Loucy (cell line): ENCODE data around the gene DTNA.
A peak's percentile ranks its signal among the peaks of the same experiment; 100 is the strongest.
"Not testable (repeated sequence)": the region's sequence is repeated elsewhere in the genome, so short reads cannot be mapped to it uniquely, and the experiment has no call there.

ENCODE experiments used
- H2AFZ ChIP-seq: fragments of 200-600 bp; sonication (generic); 2 replicates; pipeline ENCODE4 v1.6.0; 2016; ENCODE audit warnings: antibody characterized with exemption, mild to moderate bottlenecking, low read length, moderate library complexity
- H3F3A ChIP-seq: fragments of 200-600 bp; 2 replicates; pipeline ENCODE4 v1.6.0; 2016; ENCODE audit warnings: antibody characterized with exemption, low read depth, mild to moderate bottlenecking
- H3K27me3 ChIP-seq: fragments of 200-600 bp; sonication (generic); 2 replicates; pipeline ENCODE4 v1.6.1; 2014; ENCODE audit warnings: low read length, mild to moderate bottlenecking; ENCODE audit not compliant: insufficient read depth, poor library complexity, severe bottlenecking
- H3K36me3 ChIP-seq: fragments of 200-600 bp; sonication (generic); 2 replicates; pipeline ENCODE4 v1.6.1; 2016; ENCODE audit warnings: low read length; ENCODE audit not compliant: insufficient read depth
- H3K4me1 ChIP-seq: fragments of 200-600 bp; sonication (generic); 2 replicates; pipeline ENCODE4 v1.5.1; 2014; ENCODE audit warnings: low read length, mild to moderate bottlenecking; ENCODE audit not compliant: insufficient read depth, poor library complexity, severe bottlenecking
- H3K4me2 ChIP-seq: fragments of 200-600 bp; sonication (generic); 2 replicates; pipeline ENCODE4 v1.6.0; 2014; ENCODE audit warnings: antibody characterized with exemption, low read length, low read depth, mild to moderate bottlenecking; ENCODE audit not compliant: poor library complexity, severe bottlenecking
- H3K4me3 ChIP-seq: fragments of 200-600 bp; sonication (generic); 2 replicates; pipeline ENCODE4 v1.5.1; 2014; ENCODE audit warnings: low read length, mild to moderate bottlenecking, mixed read lengths; ENCODE audit not compliant: poor library complexity, severe bottlenecking
- H3K79me2 ChIP-seq: fragments of 200-600 bp; sonication (generic); 2 replicates; pipeline ENCODE4 v1.6.1; 2014; ENCODE audit warnings: low read length; ENCODE audit not compliant: insufficient read depth
- H3K9ac ChIP-seq: fragments of 200-600 bp; sonication (generic); 2 replicates; pipeline ENCODE4 v1.6.0; 2014; ENCODE audit warnings: mild to moderate bottlenecking, low read depth, low read length, moderate library complexity; ENCODE audit not compliant: poor library complexity, severe bottlenecking
- H3K9me2 ChIP-seq: fragments of 200-600 bp; sonication (generic); replicated peaks from 2 replicates; pipeline ENCODE4 v1.6.1; 2016; ENCODE audit warnings: low read depth, low read length, mixed read lengths
- H3K9me3 ChIP-seq: fragments of 200-600 bp; sonication (generic); 2 replicates; pipeline ENCODE4 v1.6.1; 2014; ENCODE audit warnings: mild to moderate bottlenecking, antibody characterized with exemption, low read length, low read depth; ENCODE audit not compliant: insufficient read depth
- H4K20me1 ChIP-seq: fragments of 200-600 bp; sonication (generic); 2 replicates; pipeline ENCODE4 v1.6.0; 2014; ENCODE audit warnings: antibody characterized with exemption, low read length, mild to moderate bottlenecking; ENCODE audit not compliant: insufficient read depth, poor library complexity, severe bottlenecking
- CTCF ChIP-seq: fragments of 200-600 bp; sonication (generic); conservative IDR thresholded peaks from 2 replicates; pipeline ENCODE4 v1.5.1; 2014; ENCODE audit warnings: mild to moderate bottlenecking, antibody characterized with exemption, low read length
- EZH2phosphoT487 ChIP-seq: fragments of 200-600 bp; IDR thresholded peaks from 2 replicates; pipeline ENCODE4 v1.6.1; 2018; ENCODE audit warnings: antibody characterized with exemption, mild to moderate bottlenecking, moderate library complexity, borderline replicate concordance

DTNA gene

DNA sequence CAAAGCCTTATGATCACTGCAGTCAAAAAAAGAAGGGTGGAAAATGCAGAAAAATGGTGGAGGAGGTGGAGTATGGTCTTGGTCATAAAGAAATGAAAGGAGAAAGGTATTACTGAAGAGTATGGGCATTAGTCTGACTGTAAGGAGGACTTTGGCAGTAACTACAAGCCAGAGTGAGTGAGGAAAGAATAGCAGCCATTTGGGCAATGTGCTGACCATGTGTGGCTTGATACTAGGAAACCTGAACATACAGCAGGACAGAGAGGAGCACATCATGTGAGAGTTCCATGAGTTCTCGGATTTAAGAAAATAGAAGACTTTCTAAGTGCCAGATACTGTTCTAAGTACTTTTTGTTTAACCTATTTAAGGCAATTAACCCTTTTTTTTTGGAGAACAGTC is 8.5 kb downstream of the DTNA start:
- Histone ChIP-seq H4K20me1 (no peaks in the 10 kb centered on the region), H3K4me1 (no peaks in the 10 kb centered on the region), H3K4me2 (no peak overlapping the region), H3K9me2 (no peaks in the 10 kb centered on the region), H3K9ac (no peak overlapping the region), H3K27me3 (no peaks in the 10 kb centered on the region), H3K9me3 (no peaks in the 10 kb centered on the region), H3K36me3 (no peaks in the 10 kb centered on the region), H3K79me2 (no peaks in the 10 kb centered on the region), H3K4me3 (no peak overlapping the region), H3F3A (no peaks in the 10 kb centered on the region), H2AFZ (no peak overlapping the region)
- TF ChIP-seq EZH2phosphoT487 = no peak
- TF ChIP-seq CTCF = no peak

GRCh38 chr18:34720220-34720619 is 10.1 kb downstream of the DTNA start:
- no peaks in the 10 kb centered on the region for H3K79me2 ChIP-seq
- no peaks in the 10 kb centered on the region for H3K4me1 ChIP-seq
- no peak overlapping the region for H3K4me2 ChIP-seq
- TF ChIP-seq EZH2phosphoT487 = no peak
- TF ChIP-seq CTCF = no peak
- no peak overlapping the region for H2AFZ ChIP-seq
- no peak overlapping the region for H3K9ac ChIP-seq
- no peaks in the 10 kb centered on the region for H3K27me3 ChIP-seq
- H3K36me3 ChIP-seq = no peaks in the 10 kb centered on the region
- H3K9me2 ChIP-seq = no peaks in the 10 kb centered on the region
- no peaks in the 10 kb centered on the region; the same call in 1 of the 2 replicates for H3F3A ChIP-seq
- no peak overlapping the region for H3K4me3 ChIP-seq
- H4K20me1 ChIP-seq = no peaks in the 10 kb centered on the region
- H3K9me3 ChIP-seq = no peaks in the 10 kb centered on the region

DNA sequence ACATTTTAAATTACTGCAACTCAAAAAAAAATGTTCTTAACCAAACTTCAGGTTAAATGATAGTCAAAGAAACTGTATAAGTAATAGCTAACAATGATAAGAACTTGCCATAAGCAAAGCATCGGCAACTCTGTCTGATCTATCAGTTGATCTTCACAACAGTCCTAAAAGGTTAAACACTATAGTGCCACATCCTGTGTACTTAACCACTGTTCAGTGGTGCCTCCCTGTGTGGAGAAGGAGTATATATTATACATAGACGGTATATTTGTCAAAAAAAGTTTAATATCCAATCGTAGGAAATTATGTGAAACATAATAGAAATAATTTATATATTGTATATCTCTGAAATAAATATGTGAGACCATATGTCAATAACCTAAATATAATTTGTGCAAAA is 13.0 kb downstream of the DTNA start:
- H3F3A ChIP-seq = no peaks in the 10 kb centered on the region; the same call in 1 of the 2 replicates
- TF ChIP-seq EZH2phosphoT487 = no peak
- TF ChIP-seq CTCF = peak; percentile 30

DNA sequence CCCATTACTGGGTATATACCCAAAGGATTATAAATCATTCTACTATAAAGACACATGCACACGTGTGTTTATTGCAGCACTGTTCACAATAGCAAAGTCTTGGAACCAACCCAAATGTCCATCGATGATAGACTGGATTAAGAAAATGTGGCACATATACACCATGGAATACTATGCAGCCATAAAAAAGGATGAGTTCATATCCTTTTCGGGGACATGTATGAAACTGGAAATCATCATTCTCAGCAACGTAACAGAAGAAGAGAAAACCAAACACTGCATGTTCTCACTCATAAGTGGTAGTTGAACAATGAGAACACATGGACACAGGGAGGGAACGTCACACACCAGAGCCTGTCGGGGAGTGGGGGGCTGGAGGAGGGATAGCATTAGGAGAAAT is 15.6 kb downstream of the DTNA start:
- H3K4me3 ChIP-seq, H3K4me1 ChIP-seq, H3K9me2 ChIP-seq, H3K9me3 ChIP-seq, H3K27me3 ChIP-seq, H3F3A ChIP-seq, H3K4me2 ChIP-seq, H3K79me2 ChIP-seq, H4K20me1 ChIP-seq, H3K36me3 ChIP-seq, H2AFZ ChIP-seq, H3K9ac ChIP-seq: not testable (repeated sequence)

More for the DNA sequence above, 13.0 kb downstream of the DTNA start:
- Histone ChIP-seq H3K36me3 (no peaks in the 10 kb centered on the region), H3K4me1 (no peaks in the 10 kb centered on the region), H3K4me2 (no peak overlapping the region), H3K27me3 (no peaks in the 10 kb centered on the region), H3K9ac (no peak overlapping the region), H3K79me2 (no peaks in the 10 kb centered on the region), H3K9me2 (no peaks in the 10 kb centered on the region), H2AFZ (no peak overlapping the region), H3K9me3 (no peaks in the 10 kb centered on the region), H4K20me1 (no peaks in the 10 kb centered on the region), H3K4me3 (no peak overlapping the region)
